Small intestine (tissue), 7 donors: ENCODE data around the gene WDR7. TPM values are rescaled to one million over a fixed set of nuclear protein-coding genes. Genes with fewer than 3 reads are reported as not detected.

Experiments
- DNase-seq, 2 donors: peaks; one replicate each; pipeline versions ENCODE4 v3.0.0 to v3.0.0-alpha.2; 2013
- FAIRE-seq: peaks from 2 replicates; lab custom pipeline; 2012; peaks lifted over from hg19 to GRCh38; lab: Jason Lieb, UNC
- H3K27ac ChIP-seq, 3 donors: one replicate each; pipeline ENCODE4 v1.5.1; 2013; ENCODE audit warnings: low read length in 2 of 3, mild to moderate bottlenecking in 2 of 3, control low read depth in 1 of 3, inconsistent platforms in 1 of 3, low read depth in 1 of 3, moderate library complexity in 1 of 3
- H3K27me3 ChIP-seq, 3 donors: one replicate each; pipeline ENCODE4 v1.6.1; 2013; ENCODE audit warnings: low read length in 3 of 3, inconsistent platforms in 1 of 3; ENCODE audit not compliant: control insufficient read depth in 3 of 3, insufficient read depth in 3 of 3
- H3K36me3 ChIP-seq, 3 donors: one replicate each; pipeline ENCODE4 v1.6.1; 2013; ENCODE audit warnings: low read length in 3 of 3, inconsistent platforms in 1 of 3, low read depth in 1 of 3, mild to moderate bottlenecking in 1 of 3, moderate library complexity in 1 of 3; ENCODE audit not compliant: control insufficient read depth in 3 of 3, insufficient read depth in 2 of 3
- H3K4me1 ChIP-seq, 3 donors: one replicate each; pipeline ENCODE4 v1.6.1; 2013; ENCODE audit warnings: low read length in 2 of 3, inconsistent platforms in 1 of 3, low read depth in 1 of 3, mild to moderate bottlenecking in 1 of 3, moderate library complexity in 1 of 3; ENCODE audit not compliant: control insufficient read depth in 3 of 3, insufficient read depth in 2 of 3
- H3K4me3 ChIP-seq, 3 donors: one replicate each; pipeline ENCODE4 v1.5.1; 2013; ENCODE audit warnings: low read length in 3 of 3, control low read depth in 1 of 3, inconsistent platforms in 1 of 3, low read depth in 1 of 3, mild to moderate bottlenecking in 1 of 3, moderate library complexity in 1 of 3
- H3K9me3 ChIP-seq, 2 donors: one replicate each; pipeline ENCODE4 v1.6.1; 2013; ENCODE audit warnings: low read depth in 1 of 2, low read length in 1 of 2; ENCODE audit not compliant: control insufficient read depth in 2 of 2, insufficient read depth in 1 of 2
- WGBS, 3 donors: extraction: QIAGEN DNeasy Blood & Tissue Kit; methylation state at CpG; one replicate each; pipeline ENCODE4 v1.1.7; 2013; 5-methylcytosine and 5-hydroxymethylcytosine counted together
- polyA plus RNA-seq, 4 donors: library from polyadenylated mRNA; stranded (reverse) in 3 of 4; unstranded in 1 of 4; fragments of 200-250 nt in 3 of 4; fragments of 120-200 nt in 1 of 4; gene quantifications; one replicate each; pipeline versions ENCODE4 v1.2.1 to v1.2.3, GENCODE V29; 2013
- donor health status: healthy with polysubstance abuse.
- donor health status: control.
- donor health status: control.
- donor health status: Bipolar disorder and iron deficiency.
- donor health status: healthy.

Gene WDR7
- polyA plus RNA-seq, 4 donors = 3.1 to 7.8 (median 4.9) TPM

GRCh38 chr18:57077005-57077765 is 426.0 kb downstream of the WDR7 start:
- Histone ChIP-seq H3K4me1 (no peaks in the 10 kb centered on the region), H3K4me3 (no peak overlapping the region), H3K27ac (no peak overlapping the region), H3K36me3 (no peaks in the 10 kb centered on the region), H3K9me3 (peaks cover 0 to 6% of the 10 kb centered on the region in 2 donors), H3K27me3 (no peaks in the 10 kb centered on the region)
- FAIRE-seq (no peak), DNase-seq (no peak)
- WGBS, 3 donors = 78 to 88% (median 82%) methylated on average over 13 of the region's 13 CpGs

GRCh38 chr18:57077786-57078552 is 426.8 kb downstream of the WDR7 start:
- Histone ChIP-seq H3K4me1 (no peaks in the 10 kb centered on the region), H3K27me3 (no peaks in the 10 kb centered on the region), H3K9me3 (peaks cover 0 to 6% of the 10 kb centered on the region in 2 donors), H3K4me3 (no peak overlapping the region), H3K36me3 (no peaks in the 10 kb centered on the region), H3K27ac (no peak overlapping the region)
- DNase-seq (no peak), FAIRE-seq (no peak)
- 69 to 84% (median 73%) methylated on average over 11 of the region's 11 CpGs for WGBS, 3 donors

- no peaks in the 10 kb centered on the region for H3K36me3 ChIP-seq
- no peak for FAIRE-seq
- peaks cover 0 to 8% of the 10 kb centered on the region in 2 donors for H3K9me3 ChIP-seq
- H3K27me3 ChIP-seq = no peaks in the 10 kb centered on the region
- no peak overlapping the region for H3K27ac ChIP-seq
- no peaks in the 10 kb centered on the region for H3K4me1 ChIP-seq
- no peak overlapping the region for H3K4me3 ChIP-seq
- 81 to 92% (median 87%) methylated on average over 9 of the region's 9 CpGs for WGBS, 3 donors
- DNase-seq = no peak
Measured at GRCh38 chr18:57078614-57079013, 427.5 kb downstream of the WDR7 start.

- Histone ChIP-seq H3K4me1 (no peaks in the 10 kb centered on the region), H3K36me3 (no peaks in the 10 kb centered on the region), H3K4me3 (no peak overlapping the region), H3K27ac (no peak overlapping the region), H3K9me3 (peaks cover 0 to 8% of the 10 kb centered on the region in 2 donors), H3K27me3 (peaks cover 0 to 2% (median 0%) of the 10 kb centered on the region in 3 donors)
- no peak for DNase-seq
- 80 to 97% (median 88%) methylated on average over 3 of the region's 3 CpGs for WGBS, 3 donors
- FAIRE-seq = no peak
Measured at GRCh38 chr18:57080479-57080878, 429.3 kb downstream of the WDR7 start.

- Histone ChIP-seq H3K36me3 (no peaks in the 10 kb centered on the region), H3K4me1 (peaks cover 0 to 2% (median 0%) of the 10 kb centered on the region in 3 donors), H3K27ac (no peak overlapping the region), H3K4me3 (no peak overlapping the region), H3K9me3 (peaks cover 0 to 8% of the 10 kb centered on the region in 2 donors), H3K27me3 (peaks cover 0 to 2% (median 0%) of the 10 kb centered on the region in 3 donors)
- DNase-seq = no peak
- WGBS, 3 donors = 89 to 95% (median 91%) methylated on average over 10 of the region's 10 CpGs
- no peak for FAIRE-seq
Measured at GRCh38 chr18:57081899-57082298, 430.7 kb downstream of the WDR7 start.

GRCh38 chr18:57083485-57083884 is 432.3 kb downstream of the WDR7 start:
- peaks cover 0 to 8% of the 10 kb centered on the region in 2 donors for H3K9me3 ChIP-seq
- 96 to 98% (median 96%) methylated on average over 2 of the region's 2 CpGs for WGBS, 3 donors
- FAIRE-seq = no peak

GRCh38 chr18:57084331-57085271 is 433.4 kb downstream of the WDR7 start:
- Histone ChIP-seq H3K4me3 (no peak overlapping the region), H3K36me3 (no peaks in the 10 kb centered on the region), H3K4me1 (peaks cover 0 to 5% (median 2%) of the 10 kb centered on the region in 3 donors), H3K9me3 (peaks cover 0 to 8% of the 10 kb centered on the region in 2 donors), H3K27ac (no peak overlapping the region), H3K27me3 (peaks cover 0 to 2% (median 0%) of the 10 kb centered on the region in 3 donors)
- WGBS, 3 donors = 66 to 85% (median 71%) methylated on average over 11 of the region's 11 CpGs
- FAIRE-seq = no peak
- DNase-seq = no peak

More at GRCh38 chr18:57083485-57083884, 432.3 kb downstream of the WDR7 start:
- H3K36me3 ChIP-seq = no peaks in the 10 kb centered on the region
- H3K27ac ChIP-seq = no peak overlapping the region
- H3K4me3 ChIP-seq = no peak overlapping the region
- DNase-seq = no peak
- peaks cover 0 to 2% (median 0%) of the 10 kb centered on the region in 3 donors for H3K27me3 ChIP-seq
- H3K4me1 ChIP-seq = peaks cover 0 to 3% (median 2%) of the 10 kb centered on the region in 3 donors
